ENCODE results near the gene C4BPB.

DNA sequence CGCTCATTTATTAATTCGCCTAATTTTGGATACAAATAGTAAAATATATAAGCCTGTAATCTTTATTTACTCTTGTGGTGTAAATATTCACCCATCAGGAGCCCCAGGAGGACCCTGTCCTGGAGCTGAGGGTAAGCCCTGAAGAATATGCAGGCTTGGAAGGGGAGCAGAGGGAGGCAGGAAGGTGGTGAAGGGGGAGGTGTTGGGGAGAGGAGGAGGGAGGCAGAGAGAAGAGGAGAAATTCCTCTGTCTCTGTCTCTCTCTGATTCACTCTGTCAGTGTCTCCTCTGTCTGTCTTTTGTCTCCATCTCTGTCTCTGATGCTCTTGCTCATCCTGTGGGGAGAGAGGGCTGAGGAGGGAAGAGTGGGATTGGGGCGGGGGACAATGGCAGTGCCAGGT is 2.8 kb upstream of the C4BPB start:
- no peak for TF ChIP-seq TAF1 (conservative IDR thresholded peaks at IDR 0.05)
- TF ChIP-seq, protein P1, sequence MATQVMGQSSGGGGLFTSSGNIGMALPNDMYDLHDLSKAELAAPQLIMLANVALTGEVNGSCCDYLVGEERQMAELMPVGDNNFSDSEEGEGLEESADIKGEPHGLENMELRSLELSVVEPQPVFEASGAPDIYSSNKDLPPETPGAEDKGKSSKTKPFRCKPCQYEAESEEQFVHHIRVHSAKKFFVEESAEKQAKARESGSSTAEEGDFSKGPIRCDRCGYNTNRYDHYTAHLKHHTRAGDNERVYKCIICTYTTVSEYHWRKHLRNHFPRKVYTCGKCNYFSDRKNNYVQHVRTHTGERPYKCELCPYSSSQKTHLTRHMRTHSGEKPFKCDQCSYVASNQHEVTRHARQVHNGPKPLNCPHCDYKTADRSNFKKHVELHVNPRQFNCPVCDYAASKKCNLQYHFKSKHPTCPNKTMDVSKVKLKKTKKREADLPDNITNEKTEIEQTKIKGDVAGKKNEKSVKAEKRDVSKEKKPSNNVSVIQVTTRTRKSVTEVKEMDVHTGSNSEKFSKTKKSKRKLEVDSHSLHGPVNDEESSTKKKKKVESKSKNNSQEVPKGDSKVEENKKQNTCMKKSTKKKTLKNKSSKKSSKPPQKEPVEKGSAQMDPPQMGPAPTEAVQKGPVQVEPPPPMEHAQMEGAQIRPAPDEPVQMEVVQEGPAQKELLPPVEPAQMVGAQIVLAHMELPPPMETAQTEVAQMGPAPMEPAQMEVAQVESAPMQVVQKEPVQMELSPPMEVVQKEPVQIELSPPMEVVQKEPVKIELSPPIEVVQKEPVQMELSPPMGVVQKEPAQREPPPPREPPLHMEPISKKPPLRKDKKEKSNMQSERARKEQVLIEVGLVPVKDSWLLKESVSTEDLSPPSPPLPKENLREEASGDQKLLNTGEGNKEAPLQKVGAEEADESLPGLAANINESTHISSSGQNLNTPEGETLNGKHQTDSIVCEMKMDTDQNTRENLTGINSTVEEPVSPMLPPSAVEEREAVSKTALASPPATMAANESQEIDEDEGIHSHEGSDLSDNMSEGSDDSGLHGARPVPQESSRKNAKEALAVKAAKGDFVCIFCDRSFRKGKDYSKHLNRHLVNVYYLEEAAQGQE (IDR thresholded peaks at IDR 0.05): no peak
- no peak for TF ChIP-seq GABPA (IDR thresholded peaks at IDR 0.05 in 1 of 2, conservative IDR thresholded peaks at IDR 0.05 in 1 of 2)
- TF ChIP-seq, protein P2, sequence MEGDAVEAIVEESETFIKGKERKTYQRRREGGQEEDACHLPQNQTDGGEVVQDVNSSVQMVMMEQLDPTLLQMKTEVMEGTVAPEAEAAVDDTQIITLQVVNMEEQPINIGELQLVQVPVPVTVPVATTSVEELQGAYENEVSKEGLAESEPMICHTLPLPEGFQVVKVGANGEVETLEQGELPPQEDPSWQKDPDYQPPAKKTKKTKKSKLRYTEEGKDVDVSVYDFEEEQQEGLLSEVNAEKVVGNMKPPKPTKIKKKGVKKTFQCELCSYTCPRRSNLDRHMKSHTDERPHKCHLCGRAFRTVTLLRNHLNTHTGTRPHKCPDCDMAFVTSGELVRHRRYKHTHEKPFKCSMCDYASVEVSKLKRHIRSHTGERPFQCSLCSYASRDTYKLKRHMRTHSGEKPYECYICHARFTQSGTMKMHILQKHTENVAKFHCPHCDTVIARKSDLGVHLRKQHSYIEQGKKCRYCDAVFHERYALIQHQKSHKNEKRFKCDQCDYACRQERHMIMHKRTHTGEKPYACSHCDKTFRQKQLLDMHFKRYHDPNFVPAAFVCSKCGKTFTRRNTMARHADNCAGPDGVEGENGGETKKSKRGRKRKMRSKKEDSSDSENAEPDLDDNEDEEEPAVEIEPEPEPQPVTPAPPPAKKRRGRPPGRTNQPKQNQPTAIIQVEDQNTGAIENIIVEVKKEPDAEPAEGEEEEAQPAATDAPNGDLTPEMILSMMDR (IDR thresholded peaks at IDR 0.05; ENCODE audit: low read depth, low read length, missing input control): no peak
- TF ChIP-seq, protein P3, sequence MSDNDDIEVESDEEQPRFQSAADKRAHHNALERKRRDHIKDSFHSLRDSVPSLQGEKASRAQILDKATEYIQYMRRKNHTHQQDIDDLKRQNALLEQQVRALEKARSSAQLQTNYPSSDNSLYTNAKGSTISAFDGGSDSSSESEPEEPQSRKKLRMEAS (IDR thresholded peaks at IDR 0.05): no peak
- TF ChIP-seq, protein P4, sequence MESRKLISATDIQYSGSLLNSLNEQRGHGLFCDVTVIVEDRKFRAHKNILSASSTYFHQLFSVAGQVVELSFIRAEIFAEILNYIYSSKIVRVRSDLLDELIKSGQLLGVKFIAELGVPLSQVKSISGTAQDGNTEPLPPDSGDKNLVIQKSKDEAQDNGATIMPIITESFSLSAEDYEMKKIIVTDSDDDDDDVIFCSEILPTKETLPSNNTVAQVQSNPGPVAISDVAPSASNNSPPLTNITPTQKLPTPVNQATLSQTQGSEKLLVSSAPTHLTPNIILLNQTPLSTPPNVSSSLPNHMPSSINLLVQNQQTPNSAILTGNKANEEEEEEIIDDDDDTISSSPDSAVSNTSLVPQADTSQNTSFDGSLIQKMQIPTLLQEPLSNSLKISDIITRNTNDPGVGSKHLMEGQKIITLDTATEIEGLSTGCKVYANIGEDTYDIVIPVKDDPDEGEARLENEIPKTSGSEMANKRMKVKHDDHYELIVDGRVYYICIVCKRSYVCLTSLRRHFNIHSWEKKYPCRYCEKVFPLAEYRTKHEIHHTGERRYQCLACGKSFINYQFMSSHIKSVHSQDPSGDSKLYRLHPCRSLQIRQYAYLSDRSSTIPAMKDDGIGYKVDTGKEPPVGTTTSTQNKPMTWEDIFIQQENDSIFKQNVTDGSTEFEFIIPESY (IDR thresholded peaks at IDR 0.05): no peak
- no peak for TF ChIP-seq JUND (IDR thresholded peaks at IDR 0.05)
- no peak for TF ChIP-seq YY1 (IDR thresholded peaks at IDR 0.05)
- TF ChIP-seq, protein P5, sequence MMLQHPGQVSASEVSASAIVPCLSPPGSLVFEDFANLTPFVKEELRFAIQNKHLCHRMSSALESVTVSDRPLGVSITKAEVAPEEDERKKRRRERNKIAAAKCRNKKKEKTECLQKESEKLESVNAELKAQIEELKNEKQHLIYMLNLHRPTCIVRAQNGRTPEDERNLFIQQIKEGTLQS (IDR thresholded peaks at IDR 0.05): no peak
- no peak for TF ChIP-seq RAD21 (IDR thresholded peaks at IDR 0.05)
- TF ChIP-seq SP1 (IDR thresholded peaks at IDR 0.05): no peak
- no peak for TF ChIP-seq EGR1 (IDR thresholded peaks at IDR 0.05; ENCODE audit: low read depth in 2 of 2)
